ENCODE measurements around the gene SNX5. TPM values are rescaled to one million over a fixed set of nuclear protein-coding genes. Genes with fewer than 3 reads are reported as not detected.

Gene SNX5
- total RNA-seq, 1 experiment from 2014 or later, result 43.0 TPM

DNA sequence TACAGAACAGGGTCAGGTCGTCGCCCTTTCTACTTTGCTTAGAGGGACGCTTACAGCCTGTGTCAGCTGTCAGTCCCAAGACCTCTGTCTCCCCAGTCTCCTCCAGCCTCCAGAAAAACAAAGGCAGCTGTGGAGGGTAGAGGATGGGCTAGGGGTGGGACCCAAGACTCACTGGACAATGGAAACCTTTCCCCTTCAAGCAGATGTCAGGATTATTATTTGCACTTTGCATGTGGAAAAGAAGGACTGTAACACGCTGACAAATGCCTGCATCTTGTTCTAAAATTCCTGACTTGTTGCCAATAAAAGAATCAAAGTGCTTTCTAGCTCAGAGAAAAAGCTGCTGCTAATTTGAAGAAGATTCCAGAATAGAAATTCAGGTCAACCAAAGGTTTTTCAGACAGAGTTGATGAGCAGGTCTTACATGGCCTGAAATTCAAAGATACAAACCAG is 58.7 kb downstream of the SNX5 start:
- DNase-seq, result no peak
- CTCF ChIA-PET, result no interaction called here
- H3K9me3 Mint-ChIP-seq (ENCODE audit: low read depth, unreplicated experiment), result no peaks in the 10 kb centered on the region
- H3K36me3 Mint-ChIP-seq (ENCODE audit: insufficient read depth, unreplicated experiment), result no peaks in the 10 kb centered on the region
- no peaks in the 10 kb centered on the region for H3K4me1 Mint-ChIP-seq (ENCODE audit: low read depth, unreplicated experiment)
- intact Hi-C loops (cut with micrococcal nuclease; ENCODE audit: unreplicated experiment), result loop anchor here (10.0 kb wide), 1 partner anchor 255 kb away; no protein-coding TSS in a partner anchor
- no TSS peak for BruUV-seq (replicated peaks)
- no peak overlapping the region for H3K4me3 Mint-ChIP-seq (ENCODE audit: low read depth, unreplicated experiment)
- peaks cover 14% of the 10 kb centered on the region for H3K27me3 Mint-ChIP-seq (ENCODE audit: unreplicated experiment)
- TF ChIP-seq, protein P1, sequence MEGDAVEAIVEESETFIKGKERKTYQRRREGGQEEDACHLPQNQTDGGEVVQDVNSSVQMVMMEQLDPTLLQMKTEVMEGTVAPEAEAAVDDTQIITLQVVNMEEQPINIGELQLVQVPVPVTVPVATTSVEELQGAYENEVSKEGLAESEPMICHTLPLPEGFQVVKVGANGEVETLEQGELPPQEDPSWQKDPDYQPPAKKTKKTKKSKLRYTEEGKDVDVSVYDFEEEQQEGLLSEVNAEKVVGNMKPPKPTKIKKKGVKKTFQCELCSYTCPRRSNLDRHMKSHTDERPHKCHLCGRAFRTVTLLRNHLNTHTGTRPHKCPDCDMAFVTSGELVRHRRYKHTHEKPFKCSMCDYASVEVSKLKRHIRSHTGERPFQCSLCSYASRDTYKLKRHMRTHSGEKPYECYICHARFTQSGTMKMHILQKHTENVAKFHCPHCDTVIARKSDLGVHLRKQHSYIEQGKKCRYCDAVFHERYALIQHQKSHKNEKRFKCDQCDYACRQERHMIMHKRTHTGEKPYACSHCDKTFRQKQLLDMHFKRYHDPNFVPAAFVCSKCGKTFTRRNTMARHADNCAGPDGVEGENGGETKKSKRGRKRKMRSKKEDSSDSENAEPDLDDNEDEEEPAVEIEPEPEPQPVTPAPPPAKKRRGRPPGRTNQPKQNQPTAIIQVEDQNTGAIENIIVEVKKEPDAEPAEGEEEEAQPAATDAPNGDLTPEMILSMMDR (IDR thresholded peaks at IDR 0.05; ENCODE audit: unreplicated experiment), result no peak
- no peak overlapping the region for H3K27ac Mint-ChIP-seq (ENCODE audit: unreplicated experiment)

DNA sequence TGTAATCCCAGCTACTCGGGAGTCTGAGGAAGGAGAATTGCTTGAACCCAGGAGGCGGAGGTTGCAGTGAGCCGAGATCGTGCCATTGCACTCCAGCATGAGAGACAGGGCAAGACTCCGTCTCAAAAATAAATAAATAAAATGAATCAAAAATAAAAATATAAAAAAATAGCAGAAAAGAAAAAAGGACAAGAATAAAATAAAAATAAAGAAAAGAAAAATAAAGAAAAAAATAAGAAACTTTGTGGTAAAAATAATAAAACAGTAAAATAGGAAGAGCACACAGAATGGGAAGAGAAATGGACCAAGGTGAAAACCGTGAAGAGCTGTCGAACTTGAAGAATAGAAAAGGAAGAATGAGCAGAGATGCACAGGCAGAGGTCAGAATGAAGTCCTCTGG is 63.0 kb downstream of the SNX5 start:
- H3K4me3 Mint-ChIP-seq (ENCODE audit: low read depth, unreplicated experiment), result no peak overlapping the region
- BruUV-seq (replicated peaks), result no TSS peak
- H3K27ac Mint-ChIP-seq (ENCODE audit: unreplicated experiment), result no peak overlapping the region
- CTCF ChIA-PET, result no interaction called here
- no peak for DNase-seq
- TF ChIP-seq, protein P1 (IDR thresholded peaks at IDR 0.05; ENCODE audit: unreplicated experiment), result no peak
- no peaks in the 10 kb centered on the region for H3K27me3 Mint-ChIP-seq (ENCODE audit: unreplicated experiment)
- no peaks in the 10 kb centered on the region for H3K36me3 Mint-ChIP-seq (ENCODE audit: insufficient read depth, unreplicated experiment)
- H3K9me3 Mint-ChIP-seq (ENCODE audit: low read depth, unreplicated experiment), result no peaks in the 10 kb centered on the region
- no peaks in the 10 kb centered on the region for H3K4me1 Mint-ChIP-seq (ENCODE audit: low read depth, unreplicated experiment)
- intact Hi-C loops (cut with micrococcal nuclease; ENCODE audit: unreplicated experiment), result loop anchor here (10.0 kb wide), 1 partner anchor 251 kb away; no protein-coding TSS in a partner anchor

DNA sequence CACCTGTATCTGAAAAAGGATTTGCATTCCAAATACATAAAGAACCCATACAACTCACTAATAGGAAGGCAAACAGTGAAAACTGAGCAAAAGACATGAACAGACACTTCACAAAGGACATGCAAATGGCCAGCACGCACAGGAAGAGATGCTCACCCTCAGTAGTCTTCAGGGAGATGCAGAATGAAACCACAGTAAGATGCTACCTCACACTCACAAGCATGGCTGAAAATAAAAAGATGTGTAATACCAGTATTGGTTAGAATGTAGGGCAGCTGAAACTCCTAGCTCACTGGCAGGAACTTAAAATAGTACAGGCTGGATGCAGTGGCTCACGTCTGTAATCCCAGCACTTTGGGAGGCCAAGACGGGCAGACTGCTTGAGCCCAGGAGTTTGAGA is 64.6 kb downstream of the SNX5 start:
- Mint-ChIP-seq H3K27ac (ENCODE audit: unreplicated experiment) (no peak overlapping the region), H3K4me1 (ENCODE audit: low read depth, unreplicated experiment) (no peaks in the 10 kb centered on the region), H3K4me3 (ENCODE audit: low read depth, unreplicated experiment) (no peak overlapping the region), H3K9me3 (ENCODE audit: low read depth, unreplicated experiment) (no peaks in the 10 kb centered on the region), H3K36me3 (ENCODE audit: insufficient read depth, unreplicated experiment) (no peaks in the 10 kb centered on the region), H3K27me3 (ENCODE audit: unreplicated experiment) (no peaks in the 10 kb centered on the region)
- TF ChIP-seq, protein P1 (IDR thresholded peaks at IDR 0.05; ENCODE audit: unreplicated experiment), result no peak
- no peak for DNase-seq
- no TSS peak for BruUV-seq (replicated peaks)
- intact Hi-C loops (cut with micrococcal nuclease; ENCODE audit: unreplicated experiment), result loop anchor here (10.0 kb wide), 1 partner anchor 249 kb away; no protein-coding TSS in a partner anchor
- CTCF ChIA-PET, result no interaction called here

DNA sequence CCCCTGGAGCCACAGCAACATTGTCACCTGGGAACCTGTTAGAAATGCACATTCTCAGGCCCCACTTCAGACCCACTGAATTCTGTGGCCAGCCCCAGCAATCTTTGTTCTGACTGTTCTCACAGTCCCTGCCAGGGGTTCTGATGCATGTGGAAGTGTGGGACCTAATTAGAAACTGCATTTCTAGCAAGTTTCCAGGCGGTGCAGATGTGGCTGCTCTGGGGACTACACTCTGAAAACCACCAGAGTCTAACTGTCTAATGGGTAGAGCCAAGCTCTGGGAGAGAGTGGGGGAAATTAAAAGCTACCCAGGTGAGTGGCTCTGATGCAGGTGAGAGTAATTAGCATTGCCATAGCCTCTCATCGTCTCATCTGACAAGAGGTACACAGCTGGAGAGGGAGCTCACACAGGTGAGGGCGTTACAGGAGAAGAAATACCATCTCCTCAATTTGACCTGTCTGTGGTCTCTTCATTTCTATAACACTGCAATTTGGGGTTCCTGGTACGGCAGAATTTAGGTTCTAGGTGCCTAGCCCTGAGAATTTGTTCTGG is 66.0 kb downstream of the SNX5 start:
- no peaks in the 10 kb centered on the region for H3K4me1 Mint-ChIP-seq (ENCODE audit: low read depth, unreplicated experiment)
- CTCF ChIA-PET, result no interaction called here
- no peak overlapping the region for H3K4me3 Mint-ChIP-seq (ENCODE audit: low read depth, unreplicated experiment)
- DNase-seq, result no peak
- no peaks in the 10 kb centered on the region for H3K27me3 Mint-ChIP-seq (ENCODE audit: unreplicated experiment)
- H3K9me3 Mint-ChIP-seq (ENCODE audit: low read depth, unreplicated experiment), result no peaks in the 10 kb centered on the region
- no peaks in the 10 kb centered on the region for H3K36me3 Mint-ChIP-seq (ENCODE audit: insufficient read depth, unreplicated experiment)
- TF ChIP-seq, protein P1 (IDR thresholded peaks at IDR 0.05; ENCODE audit: unreplicated experiment), result no peak
- H3K27ac Mint-ChIP-seq (ENCODE audit: unreplicated experiment), result no peak overlapping the region
- intact Hi-C loops (cut with micrococcal nuclease; ENCODE audit: unreplicated experiment), result loop anchor here (10.0 kb wide), 1 partner anchor 248 kb away; no protein-coding TSS in a partner anchor
- BruUV-seq (replicated peaks), result no TSS peak
